Nephron progenitor cell (in vitro differentiated cells): Measurements from ENCODE around the gene POLN.

Experiments
- DNase-seq: peaks from one replicate; pipeline ENCODE4 v3.0.0; 2021
- H3K27ac Mint-ChIP-seq: 2 replicates; pipeline ENCODE4 v1.8.0; 2021; ENCODE audit warnings: mild to moderate bottlenecking, moderate library complexity, mixed read lengths
- H3K27me3 Mint-ChIP-seq: 2 replicates; pipeline ENCODE4 v1.8.0; 2021; ENCODE audit warnings: mild to moderate bottlenecking, low read depth, mixed read lengths; ENCODE audit not compliant: poor library complexity
- H3K36me3 Mint-ChIP-seq: 2 replicates; pipeline ENCODE4 v1.8.0; 2021; ENCODE audit warnings: low read depth, mixed read lengths
- H3K4me1 Mint-ChIP-seq: 2 replicates; pipeline ENCODE4 v1.8.0; 2021; ENCODE audit warnings: mixed read lengths
- H3K4me3 Mint-ChIP-seq: 2 replicates; pipeline ENCODE4 v1.8.0; 2021; ENCODE audit warnings: mild to moderate bottlenecking, moderate library complexity, mixed read lengths
- H3K9me3 Mint-ChIP-seq: 2 replicates; pipeline ENCODE4 v1.8.0; 2021; ENCODE audit warnings: mild to moderate bottlenecking, moderate library complexity, mixed read lengths
- TF ChIP-seq, protein P1 (sequence below): fragments of 200-600 bp; sonication (generic); IDR thresholded peaks from 2 replicates; pipeline ENCODE4 v1.5.0; 2021; ENCODE audit warnings: antibody characterized with exemption

Gene POLN

GRCh38 chr4:2272828-2273120, 30.9 kb upstream of the POLN start:
- H3K4me1 Mint-ChIP-seq: peaks cover 44% of the 10 kb centered on the region
- no peaks in the 10 kb centered on the region for H3K9me3 Mint-ChIP-seq
- H3K36me3 Mint-ChIP-seq: no peaks in the 10 kb centered on the region
- TF ChIP-seq, protein P1, sequence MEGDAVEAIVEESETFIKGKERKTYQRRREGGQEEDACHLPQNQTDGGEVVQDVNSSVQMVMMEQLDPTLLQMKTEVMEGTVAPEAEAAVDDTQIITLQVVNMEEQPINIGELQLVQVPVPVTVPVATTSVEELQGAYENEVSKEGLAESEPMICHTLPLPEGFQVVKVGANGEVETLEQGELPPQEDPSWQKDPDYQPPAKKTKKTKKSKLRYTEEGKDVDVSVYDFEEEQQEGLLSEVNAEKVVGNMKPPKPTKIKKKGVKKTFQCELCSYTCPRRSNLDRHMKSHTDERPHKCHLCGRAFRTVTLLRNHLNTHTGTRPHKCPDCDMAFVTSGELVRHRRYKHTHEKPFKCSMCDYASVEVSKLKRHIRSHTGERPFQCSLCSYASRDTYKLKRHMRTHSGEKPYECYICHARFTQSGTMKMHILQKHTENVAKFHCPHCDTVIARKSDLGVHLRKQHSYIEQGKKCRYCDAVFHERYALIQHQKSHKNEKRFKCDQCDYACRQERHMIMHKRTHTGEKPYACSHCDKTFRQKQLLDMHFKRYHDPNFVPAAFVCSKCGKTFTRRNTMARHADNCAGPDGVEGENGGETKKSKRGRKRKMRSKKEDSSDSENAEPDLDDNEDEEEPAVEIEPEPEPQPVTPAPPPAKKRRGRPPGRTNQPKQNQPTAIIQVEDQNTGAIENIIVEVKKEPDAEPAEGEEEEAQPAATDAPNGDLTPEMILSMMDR: no peak
- DNase-seq: no peak
- H3K27me3 Mint-ChIP-seq: no peaks in the 10 kb centered on the region
- H3K4me3 Mint-ChIP-seq: no peak overlapping the region
- no peak overlapping the region for H3K27ac Mint-ChIP-seq

GRCh38 chr4:2272026-2272827, 30.3 kb upstream of the POLN start:
- Mint-ChIP-seq H3K27me3 (no peaks in the 10 kb centered on the region), H3K36me3 (no peaks in the 10 kb centered on the region), H3K27ac (no peak overlapping the region), H3K9me3 (no peaks in the 10 kb centered on the region), H3K4me1 (peaks cover 44% of the 10 kb centered on the region), H3K4me3 (no peak overlapping the region)
- DNase-seq: no peak
- TF ChIP-seq, protein P1: no peak

- no peak for DNase-seq
- Mint-ChIP-seq H3K27ac (no peak overlapping the region), H3K9me3 (no peaks in the 10 kb centered on the region), H3K4me1 (peaks cover 45% of the 10 kb centered on the region), H3K36me3 (no peaks in the 10 kb centered on the region), H3K4me3 (no peak overlapping the region), H3K27me3 (no peaks in the 10 kb centered on the region)
- TF ChIP-seq, protein P1: no peak
These were observed 29.5 kb upstream of the POLN start for GRCh38 chr4:2271279-2272025.

DNA sequence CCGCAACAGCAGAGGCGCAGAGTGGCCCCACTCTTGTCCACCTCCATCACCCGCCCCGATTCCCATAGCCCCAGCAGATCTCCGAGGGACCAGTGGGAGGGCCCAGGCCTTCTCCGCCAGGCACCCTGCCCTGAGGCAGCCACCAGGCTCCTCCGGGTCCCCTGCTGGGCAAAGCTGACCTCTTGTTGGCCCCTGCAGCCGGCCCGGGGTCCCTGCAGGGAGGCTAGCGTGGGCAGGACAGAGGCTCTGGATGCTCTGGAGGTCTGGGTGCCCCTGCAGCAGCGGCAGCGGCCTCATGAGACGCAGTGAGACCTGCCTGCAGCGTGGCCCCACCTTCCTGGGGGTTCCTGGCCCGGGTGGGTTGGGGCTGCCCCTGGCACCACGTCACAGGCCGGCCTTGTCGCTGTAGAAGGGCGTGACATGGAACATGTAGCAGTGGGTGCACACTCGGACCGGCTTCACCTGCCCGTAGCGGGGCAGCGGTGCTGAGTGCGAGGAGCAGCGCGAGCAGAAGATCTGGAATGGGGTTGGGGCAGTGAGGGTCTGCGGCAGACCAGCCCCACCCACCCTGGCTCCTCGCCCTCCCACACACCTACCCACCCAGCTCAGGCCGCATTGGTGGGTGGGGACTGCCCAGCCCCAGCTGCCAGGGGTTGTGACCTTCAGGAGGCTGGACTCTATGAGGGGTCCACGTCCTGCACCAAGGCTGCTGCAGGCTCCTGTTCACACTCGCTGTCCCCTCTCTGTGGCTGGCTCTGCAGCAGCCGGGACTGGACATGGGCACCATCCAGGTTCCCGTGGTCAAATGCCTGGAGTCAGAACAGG, 28.6 kb upstream of the POLN start:
- H3K4me3 Mint-ChIP-seq: no peak overlapping the region
- H3K27me3 Mint-ChIP-seq: peaks cover under 1% of the 10 kb centered on the region
- no peaks in the 10 kb centered on the region for H3K9me3 Mint-ChIP-seq
- H3K4me1 Mint-ChIP-seq: peaks cover 49% of the 10 kb centered on the region
- TF ChIP-seq, protein P1: no peak
- DNase-seq: no peak
- no peaks in the 10 kb centered on the region for H3K36me3 Mint-ChIP-seq
- no peak overlapping the region for H3K27ac Mint-ChIP-seq

DNA sequence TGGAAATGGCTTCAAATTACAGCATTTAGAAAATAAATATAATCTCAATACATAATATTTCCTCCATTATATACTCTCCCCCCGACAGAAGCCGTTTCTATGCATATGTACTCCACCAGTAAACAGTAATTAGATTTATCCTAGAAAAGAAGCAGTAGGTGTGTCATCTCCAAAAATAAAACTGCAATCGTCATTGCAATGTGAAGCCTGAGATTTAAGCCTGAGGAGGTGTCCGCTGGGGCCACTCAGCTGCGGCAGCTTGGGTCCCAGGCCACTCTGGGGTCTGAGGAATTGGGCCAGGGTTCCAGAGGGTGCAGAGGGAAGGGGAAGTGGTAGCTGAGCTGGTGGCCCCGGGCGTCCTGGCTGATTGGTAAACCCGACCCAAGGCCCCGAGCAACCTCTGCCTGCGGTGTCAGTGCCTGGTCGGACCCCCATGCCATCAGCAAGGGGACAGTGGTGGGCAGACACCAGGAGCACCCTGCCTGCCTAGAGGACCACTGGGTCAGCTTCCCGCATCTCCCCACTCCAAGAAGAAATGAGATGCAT, 27.8 kb upstream of the POLN start:
- Mint-ChIP-seq H3K27me3 (peaks cover 4% of the 10 kb centered on the region), H3K4me3 (no peak overlapping the region), H3K27ac (no peak overlapping the region), H3K4me1 (peaks cover 44% of the 10 kb centered on the region), H3K9me3 (no peaks in the 10 kb centered on the region), H3K36me3 (no peaks in the 10 kb centered on the region)
- DNase-seq: no peak
- TF ChIP-seq, protein P1: no peak
